Suppressor macrophage (primary cell): ENCODE data around the gene CEP170B.
"Not testable (repeated sequence)": the region's sequence is repeated elsewhere in the genome, so short reads cannot be mapped to it uniquely, and the experiment has no call there.

Experiments used
- DNase-seq, 4 experiments: peaks; one replicate each; pipeline ENCODE4 v3.0.0-alpha.2; 2020 to 2022
- total RNA-seq, 17 experiments: gene quantifications; one replicate each; lab custom pipeline; 2026; ENCODE audit warnings: mixed read lengths in 6 of 17, inconsistent platforms in 3 of 17; lab: John Stamatoyannopoulos, UW

Gene CEP170B
- total RNA-seq, result 5.4 to 24.5 (median 10.2) reads per million in 17 experiments

- peak; percentile 23 to 81 (median 52) for DNase-seq
Observed at GRCh38 chr14:104865081-104865630, at the start of gene CEP170B. Gene CEP170B (plus strand): TSS chr14:104865268. CDS start chr14:104868451, 3,183 bp downstream.

- DNase-seq, result no peak
Observed at GRCh38 chr14:104816616-104816884, 48.5 kb upstream of the CEP170B start.

- DNase-seq, result no peak
Observed at GRCh38 chr14:104817930-104818713, 46.9 kb upstream of the CEP170B start.

GRCh38 chr14:104818714-104819161 lies 46.3 kb upstream of the CEP170B start:
- no peak for DNase-seq

- DNase-seq, result no peak
Observed at GRCh38 chr14:104819361-104819781, 45.7 kb upstream of the CEP170B start.

GRCh38 chr14:104820669-104821228 lies 44.3 kb upstream of the CEP170B start:
- DNase-seq, result peak in 1 of 4 experiments; percentile 24

- no peak for DNase-seq
Observed at GRCh38 chr14:104821229-104821945, 43.7 kb upstream of the CEP170B start.

- no peak for DNase-seq
Observed at GRCh38 chr14:104821971-104822608, 43.0 kb upstream of the CEP170B start.

- DNase-seq, result no peak
Observed at GRCh38 chr14:104822821-104823615, 42.0 kb upstream of the CEP170B start.

- no peak for DNase-seq
Observed at GRCh38 chr14:104824353-104824997, 40.6 kb upstream of the CEP170B start.

- peak; percentile 87 to 97 (median 96) for DNase-seq
Observed at GRCh38 chr14:104826189-104826860, 38.7 kb upstream of the CEP170B start.

- no peak for DNase-seq
Observed at GRCh38 chr14:104826861-104827176, 38.2 kb upstream of the CEP170B start.

- DNase-seq, result peak; percentile 27 to 67 (median 54)
Observed at GRCh38 chr14:104827177-104828055, 37.7 kb upstream of the CEP170B start.

GRCh38 chr14:104830781-104831180 lies 34.3 kb upstream of the CEP170B start:
- no peak for DNase-seq

GRCh38 chr14:104836171-104836935 lies 28.7 kb upstream of the CEP170B start:
- not testable (repeated sequence) for DNase-seq

- no peak for DNase-seq
Observed at GRCh38 chr14:104841730-104842129, 23.3 kb upstream of the CEP170B start.

GRCh38 chr14:104843006-104843405 lies 22.1 kb upstream of the CEP170B start:
- DNase-seq, result no peak

- peak in 1 of 4 experiments; percentile 20 for DNase-seq
Observed at GRCh38 chr14:104843442-104844305, 21.4 kb upstream of the CEP170B start.
